ENCODE data around the gene MAPRE3. TPM values are rescaled to one million over a fixed set of nuclear protein-coding genes. Genes with fewer than 3 reads are reported as not detected.

Gene MAPRE3
- total and polyA plus RNA-seq, 8 donors, result 4.7 to 56.8 (median 10.1) TPM

GRCh38 chr2:27069961-27070618, 99.7 kb downstream of the MAPRE3 start:
- 69 to 73% methylated on average over 8 of the region's 8 CpGs for WGBS, 2 donors
- H3K27me3 ChIP-seq, result no peaks in the 10 kb centered on the region
- no peak overlapping the region for H3K27ac ChIP-seq
- no peak for TF ChIP-seq CTCF (IDR thresholded peaks at IDR 0.05)
- H3K4me1 ChIP-seq, result peaks cover 12 to 18% (median 13%) of the 10 kb centered on the region in 3 donors
- intact Hi-C loops (cut with DNase I), result no loop called here
- ATAC-seq (no peak), FAIRE-seq (no peak), DNase-seq (no peak)
- H3K4me3 ChIP-seq, result peak overlapping the region in 3 of 4 donors; percentile 66 to 96 (median 89)
- H3K36me3 ChIP-seq, result no peaks in the 10 kb centered on the region
- no peaks in the 10 kb centered on the region for H3K9me3 ChIP-seq

- intact Hi-C loops (cut with DNase I), result no loop called here
- TF ChIP-seq CTCF (IDR thresholded peaks at IDR 0.05), result no peak
- no peaks in the 10 kb centered on the region for H3K9me3 ChIP-seq
- peak overlapping the region; percentile 66 to 96 (median 89) for H3K4me3 ChIP-seq
- peak overlapping the region; percentile 53 to 83 (median 69) for H3K27ac ChIP-seq
- peak in 3 of 4 donors; percentile 1 to 5 (median 4) for ATAC-seq
- no peaks in the 10 kb centered on the region for H3K27me3 ChIP-seq
- no peak for FAIRE-seq
- no peaks in the 10 kb centered on the region for H3K36me3 ChIP-seq
- peaks cover 12 to 18% (median 13%) of the 10 kb centered on the region in 3 donors for H3K4me1 ChIP-seq
- DNase-seq, result no peak
- 3% methylated on average over 11 of the region's 11 CpGs for WGBS, 2 donors
Measured at GRCh38 chr2:27070653-27071276, 100.3 kb downstream of the MAPRE3 start.

GRCh38 chr2:27071277-27071989, 101.0 kb downstream of the MAPRE3 start, which contains the start of gene OST4:
TSS of gene OST4 (minus strand) at chr2:27071654.
- WGBS, 2 donors, result 0% methylated on average over 39 to 86 of the region's 86 CpGs
- intact Hi-C loops (cut with DNase I), result no loop called here
- ATAC-seq, result peak; percentile 95 to 98 (median 97)
- no peaks in the 10 kb centered on the region for H3K9me3 ChIP-seq
- no peak for FAIRE-seq
- peak within 1 kb of the TSS; percentile 66 to 96 (median 89) for H3K4me3 ChIP-seq
- H3K36me3 ChIP-seq, result no peaks in the 10 kb centered on the region
- DNase-seq, result peak; percentile 91 to 96 (median 95)
- H3K27me3 ChIP-seq, result no peaks in the 10 kb centered on the region
- H3K4me1 ChIP-seq, result peaks cover 12 to 18% (median 13%) of the 10 kb centered on the region in 3 donors
- no peak for TF ChIP-seq CTCF (IDR thresholded peaks at IDR 0.05)
- H3K27ac ChIP-seq, result peak within 1 kb of the TSS; percentile 53 to 83 (median 69)

- peaks cover 12 to 18% (median 13%) of the 10 kb centered on the region in 3 donors for H3K4me1 ChIP-seq
- ATAC-seq (peak in 3 of 4 donors; percentile 12 to 20 (median 13)), DNase-seq (peak in 5 of 6 donors; percentile 47 to 69 (median 56)), FAIRE-seq (no peak)
- peak overlapping the region; percentile 47 to 83 (median 66) for H3K27ac ChIP-seq
- TF ChIP-seq CTCF (IDR thresholded peaks at IDR 0.05), result no peak
- no peaks in the 10 kb centered on the region for H3K9me3 ChIP-seq
- H3K27me3 ChIP-seq, result no peaks in the 10 kb centered on the region
- intact Hi-C loops (cut with DNase I), result no loop called here
- peak overlapping the region; percentile 66 to 96 (median 89) for H3K4me3 ChIP-seq
- H3K36me3 ChIP-seq, result no peaks in the 10 kb centered on the region
- 11 to 13% methylated on average over 28 to 34 of the region's 34 CpGs for WGBS, 2 donors
Measured at GRCh38 chr2:27071990-27072830, 101.8 kb downstream of the MAPRE3 start.
